ENCODE data around the gene GAK.

GAK gene

DNA sequence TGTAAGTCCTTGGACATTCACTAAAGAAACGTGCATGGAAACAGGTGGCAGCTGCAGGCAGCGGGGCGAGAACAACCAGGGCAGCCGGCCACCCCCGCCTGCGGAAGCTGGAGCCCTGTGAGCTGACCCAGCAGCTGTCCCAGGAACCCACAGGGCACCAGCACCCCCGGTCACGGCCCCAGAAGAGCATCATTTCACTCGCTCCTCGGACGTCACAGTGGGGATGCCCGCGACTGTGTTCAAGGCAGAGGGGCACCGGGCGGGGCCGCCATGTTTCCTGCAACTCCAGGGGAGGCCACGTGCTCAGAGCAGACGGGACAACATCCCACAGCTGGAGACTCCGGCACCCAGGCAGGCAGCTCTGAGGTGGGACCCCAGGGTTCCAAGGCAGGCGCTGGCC lies 61.2 kb downstream of the GAK start:
- TF ChIP-seq, protein P1, sequence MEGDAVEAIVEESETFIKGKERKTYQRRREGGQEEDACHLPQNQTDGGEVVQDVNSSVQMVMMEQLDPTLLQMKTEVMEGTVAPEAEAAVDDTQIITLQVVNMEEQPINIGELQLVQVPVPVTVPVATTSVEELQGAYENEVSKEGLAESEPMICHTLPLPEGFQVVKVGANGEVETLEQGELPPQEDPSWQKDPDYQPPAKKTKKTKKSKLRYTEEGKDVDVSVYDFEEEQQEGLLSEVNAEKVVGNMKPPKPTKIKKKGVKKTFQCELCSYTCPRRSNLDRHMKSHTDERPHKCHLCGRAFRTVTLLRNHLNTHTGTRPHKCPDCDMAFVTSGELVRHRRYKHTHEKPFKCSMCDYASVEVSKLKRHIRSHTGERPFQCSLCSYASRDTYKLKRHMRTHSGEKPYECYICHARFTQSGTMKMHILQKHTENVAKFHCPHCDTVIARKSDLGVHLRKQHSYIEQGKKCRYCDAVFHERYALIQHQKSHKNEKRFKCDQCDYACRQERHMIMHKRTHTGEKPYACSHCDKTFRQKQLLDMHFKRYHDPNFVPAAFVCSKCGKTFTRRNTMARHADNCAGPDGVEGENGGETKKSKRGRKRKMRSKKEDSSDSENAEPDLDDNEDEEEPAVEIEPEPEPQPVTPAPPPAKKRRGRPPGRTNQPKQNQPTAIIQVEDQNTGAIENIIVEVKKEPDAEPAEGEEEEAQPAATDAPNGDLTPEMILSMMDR (IDR thresholded peaks at IDR 0.05; ENCODE audit: extremely low read depth, insufficient read depth, missing control alignments): no peak
- in situ Hi-C loops (cut with MboI; ENCODE audit: low pct_unique_long_range_greater_than_20kb, low sequenced_read_pairs, unreplicated experiment): no loop called here
- DNase-seq (ENCODE audit: low spot score): no peak

DNA sequence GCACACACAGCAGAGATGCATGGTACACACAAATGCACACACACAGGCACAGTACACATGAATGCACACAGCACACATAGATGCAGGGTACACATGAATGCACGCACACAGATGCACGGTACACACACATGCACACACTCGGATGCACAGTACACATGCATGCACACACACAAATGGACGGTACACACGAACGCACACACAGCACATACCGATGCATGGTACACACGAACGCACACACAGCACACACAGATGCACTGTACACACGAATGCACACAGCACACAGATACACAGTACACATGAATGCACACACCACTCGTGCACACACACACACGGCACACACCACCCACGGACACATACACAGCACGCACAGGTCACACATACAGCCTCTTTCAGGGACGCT lies 62.3 kb downstream of the GAK start:
- no peak for DNase-seq (ENCODE audit: low spot score)
- TF ChIP-seq, protein P1 (IDR thresholded peaks at IDR 0.05; ENCODE audit: extremely low read depth, insufficient read depth, missing control alignments): no peak
- in situ Hi-C loops (cut with MboI; ENCODE audit: low pct_unique_long_range_greater_than_20kb, low sequenced_read_pairs, unreplicated experiment): no loop called here

DNA sequence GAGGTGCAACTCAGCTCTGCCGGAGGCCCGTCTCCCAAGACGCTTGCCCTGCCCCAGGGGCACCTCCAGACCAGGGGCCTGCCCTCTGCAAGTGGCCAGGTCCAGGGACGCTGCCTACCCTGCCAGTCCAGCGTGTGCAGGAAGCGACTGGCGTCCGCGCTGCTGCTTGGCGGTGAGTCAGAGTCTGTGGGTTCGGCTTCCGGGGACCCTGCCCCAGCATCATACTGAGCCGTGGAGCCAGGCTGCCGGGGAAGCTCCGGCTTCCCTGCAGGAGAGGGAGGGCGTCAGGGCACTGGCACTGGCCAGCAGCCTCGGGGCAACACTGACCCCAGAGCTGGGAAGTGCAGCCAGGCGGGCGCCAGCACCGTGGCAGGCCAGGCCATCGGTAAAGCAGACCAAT lies 63.7 kb downstream of the GAK start:
- in situ Hi-C loops (cut with MboI; ENCODE audit: low pct_unique_long_range_greater_than_20kb, low sequenced_read_pairs, unreplicated experiment): no loop called here
- TF ChIP-seq, protein P1 (IDR thresholded peaks at IDR 0.05; ENCODE audit: extremely low read depth, insufficient read depth, missing control alignments): no peak
- DNase-seq (ENCODE audit: low spot score): no peak

DNA sequence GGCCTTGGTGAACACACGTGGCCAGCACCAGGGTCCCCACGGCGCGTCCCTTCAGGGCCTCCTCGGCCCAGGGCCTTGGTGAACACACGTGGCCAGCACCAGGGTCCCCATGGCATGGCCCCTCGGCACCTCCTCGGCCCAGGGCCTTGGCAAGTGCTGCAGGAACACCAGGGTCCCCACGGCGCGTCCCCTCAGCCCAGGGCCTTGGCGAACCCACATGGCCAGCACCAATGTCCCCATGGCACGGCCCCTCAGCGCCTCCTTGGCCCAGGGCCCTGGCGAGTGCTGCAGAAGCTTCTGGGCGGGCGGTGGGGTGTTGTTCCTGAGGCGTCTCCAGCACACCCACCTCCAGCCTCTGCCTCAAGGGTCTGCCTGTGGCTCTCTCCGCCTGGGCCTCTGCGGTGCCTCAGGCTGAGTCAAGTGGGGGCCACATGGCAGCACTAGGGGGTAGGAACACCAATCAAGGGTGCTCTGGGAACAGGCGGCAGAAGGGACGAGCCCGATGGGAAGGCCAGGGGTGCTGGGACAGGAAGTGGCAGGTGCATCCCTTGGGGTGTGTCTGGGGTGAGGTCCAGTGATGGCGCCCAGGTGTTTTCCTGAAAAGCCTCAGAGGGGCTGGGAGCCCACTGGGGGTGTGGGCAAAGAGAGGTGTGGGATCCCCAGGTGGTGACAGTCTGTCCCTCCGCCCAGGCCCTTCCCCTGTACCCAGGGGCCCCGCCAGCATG lies 64.4 kb downstream of the GAK start:
- in situ Hi-C loops (cut with MboI; ENCODE audit: low pct_unique_long_range_greater_than_20kb, low sequenced_read_pairs, unreplicated experiment): no loop called here
- TF ChIP-seq, protein P1 (IDR thresholded peaks at IDR 0.05; ENCODE audit: extremely low read depth, insufficient read depth, missing control alignments): no peak
- DNase-seq (ENCODE audit: low spot score): no peak

DNA sequence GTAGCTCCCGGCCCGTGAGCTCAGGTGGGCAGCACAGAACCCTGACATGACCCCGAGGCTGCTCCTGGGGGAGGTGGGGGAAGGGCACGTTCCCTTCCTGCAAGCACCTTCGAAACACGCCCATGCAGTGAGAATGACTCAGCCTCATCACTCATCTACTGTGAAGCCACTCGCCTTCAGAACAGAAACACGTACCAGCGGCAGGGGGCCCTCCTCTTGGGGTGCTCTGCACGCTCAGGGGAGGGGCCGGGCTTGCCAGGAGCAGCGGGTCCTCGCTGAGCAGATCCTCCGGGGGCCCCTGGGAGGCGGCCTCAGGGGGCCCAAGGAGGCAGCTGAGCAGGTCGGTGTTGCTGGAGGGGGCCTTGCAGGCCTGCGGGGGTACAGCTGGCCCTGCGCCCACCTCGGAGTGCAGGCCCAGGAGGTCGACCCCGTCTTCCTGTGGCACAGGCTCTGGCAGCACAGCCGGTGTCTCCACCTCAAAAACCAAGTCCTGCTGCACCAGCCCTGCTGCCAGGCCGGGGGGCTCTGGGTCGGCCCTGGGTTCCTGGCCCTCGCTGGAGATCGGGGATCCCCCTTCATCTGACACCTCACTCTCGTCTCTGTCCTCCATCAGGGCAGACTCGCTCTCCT lies 65.2 kb downstream of the GAK start:
- in situ Hi-C loops (cut with MboI; ENCODE audit: low pct_unique_long_range_greater_than_20kb, low sequenced_read_pairs, unreplicated experiment): no loop called here
- DNase-seq (ENCODE audit: low spot score): no peak
- TF ChIP-seq, protein P1 (IDR thresholded peaks at IDR 0.05; ENCODE audit: extremely low read depth, insufficient read depth, missing control alignments): no peak

DNA sequence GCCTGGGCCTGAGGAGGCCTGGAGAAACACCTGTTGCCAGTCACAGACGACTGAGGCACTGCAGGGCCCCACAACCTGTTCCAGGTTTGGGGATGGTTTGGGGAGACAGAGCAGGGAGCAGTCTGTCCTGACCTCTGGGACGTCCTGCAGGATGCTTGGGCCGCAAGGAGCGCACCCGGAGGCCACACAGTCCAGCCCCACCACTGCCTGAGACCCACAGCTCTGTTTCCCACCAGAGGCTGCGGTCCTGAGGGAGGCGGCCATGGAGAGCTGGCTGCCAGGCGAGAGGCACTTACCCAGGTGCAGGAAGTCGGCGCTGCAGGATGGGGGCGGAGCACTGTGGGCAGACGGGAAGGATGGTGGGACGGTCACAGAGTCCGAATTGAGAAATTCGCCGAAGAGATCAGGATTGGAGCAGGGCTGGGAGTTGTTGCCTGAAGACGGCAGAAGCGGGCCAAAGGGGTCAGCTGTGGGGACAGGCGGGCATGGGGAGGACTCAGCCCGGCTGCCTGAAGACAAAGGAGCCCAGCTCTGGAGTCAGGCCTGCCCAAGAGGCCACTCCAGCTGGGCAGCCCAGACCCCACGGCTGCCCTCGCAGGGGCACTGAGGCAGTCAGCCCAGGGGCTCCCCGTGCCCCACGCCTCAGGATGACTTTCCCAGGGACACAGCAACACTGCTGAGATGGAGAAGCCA lies 65.9 kb downstream of the GAK start:
- in situ Hi-C loops (cut with MboI; ENCODE audit: low pct_unique_long_range_greater_than_20kb, low sequenced_read_pairs, unreplicated experiment): no loop called here
- no peak for DNase-seq (ENCODE audit: low spot score)
- TF ChIP-seq, protein P1 (IDR thresholded peaks at IDR 0.05; ENCODE audit: extremely low read depth, insufficient read depth, missing control alignments): no peak

Data from GM13977 (cell line).